Measurements from ENCODE around the gene YES1. TPM values are rescaled to one million over a fixed set of nuclear protein-coding genes. Genes with fewer than 3 reads are reported as not detected.
"Not testable (repeated sequence)": the region's sequence is repeated elsewhere in the genome, so short reads cannot be mapped to it uniquely, and the experiment has no call there.

The YES1 gene
- total and polyA plus RNA-seq, 8 donors, result 6.4 to 147 (median 36.6) TPM

DNA sequence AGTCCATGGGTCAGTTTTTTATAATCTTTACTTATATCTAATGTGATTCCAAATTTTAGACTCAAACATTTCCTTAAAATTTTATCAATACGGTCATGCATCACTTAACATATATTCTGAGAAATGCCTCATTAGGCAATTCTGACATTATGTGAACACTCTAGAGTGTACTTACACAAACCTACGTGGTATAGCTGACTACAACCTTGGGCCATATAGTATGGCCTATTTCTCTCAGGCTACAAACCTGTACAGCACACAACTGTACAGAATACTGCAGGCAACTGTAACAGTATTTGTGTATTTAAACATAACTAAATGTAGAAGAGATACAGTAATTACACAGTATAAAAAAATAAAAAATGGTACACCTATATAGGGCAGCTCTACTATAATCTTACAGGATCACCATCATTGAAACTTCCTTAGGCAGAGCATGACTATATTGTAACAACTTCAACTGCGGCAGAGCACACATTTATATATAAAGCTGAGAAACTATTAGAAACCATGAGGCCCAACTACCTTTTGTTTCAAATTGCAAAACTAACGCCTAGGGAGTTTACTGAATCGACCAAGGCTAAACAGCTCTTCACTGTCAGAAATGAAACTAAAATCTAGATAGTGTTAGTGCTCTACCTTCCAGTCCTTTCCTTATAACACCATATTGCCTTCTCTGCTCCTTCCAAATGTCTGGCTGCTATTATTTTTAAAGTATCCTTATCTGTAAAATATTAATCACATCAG, 6.9 kb downstream of the YES1 start:
- H3K4me1 ChIP-seq, result peaks cover 9 to 64% (median 33%) of the 10 kb centered on the region in 4 donors
- no peaks in the 10 kb centered on the region for H3K9me3 ChIP-seq
- intact Hi-C loops (cut with DNase I; ENCODE audit: low total_unique reads), result no loop called here
- no peak for DNase-seq
- TF ChIP-seq POLR2A (IDR thresholded peaks at IDR 0.05) (no peak), EP300 (IDR thresholded peaks at IDR 0.05) (no peak), POLR2AphosphoS5 (IDR thresholded peaks at IDR 0.05) (no peak)
- TF ChIP-seq, protein P1, sequence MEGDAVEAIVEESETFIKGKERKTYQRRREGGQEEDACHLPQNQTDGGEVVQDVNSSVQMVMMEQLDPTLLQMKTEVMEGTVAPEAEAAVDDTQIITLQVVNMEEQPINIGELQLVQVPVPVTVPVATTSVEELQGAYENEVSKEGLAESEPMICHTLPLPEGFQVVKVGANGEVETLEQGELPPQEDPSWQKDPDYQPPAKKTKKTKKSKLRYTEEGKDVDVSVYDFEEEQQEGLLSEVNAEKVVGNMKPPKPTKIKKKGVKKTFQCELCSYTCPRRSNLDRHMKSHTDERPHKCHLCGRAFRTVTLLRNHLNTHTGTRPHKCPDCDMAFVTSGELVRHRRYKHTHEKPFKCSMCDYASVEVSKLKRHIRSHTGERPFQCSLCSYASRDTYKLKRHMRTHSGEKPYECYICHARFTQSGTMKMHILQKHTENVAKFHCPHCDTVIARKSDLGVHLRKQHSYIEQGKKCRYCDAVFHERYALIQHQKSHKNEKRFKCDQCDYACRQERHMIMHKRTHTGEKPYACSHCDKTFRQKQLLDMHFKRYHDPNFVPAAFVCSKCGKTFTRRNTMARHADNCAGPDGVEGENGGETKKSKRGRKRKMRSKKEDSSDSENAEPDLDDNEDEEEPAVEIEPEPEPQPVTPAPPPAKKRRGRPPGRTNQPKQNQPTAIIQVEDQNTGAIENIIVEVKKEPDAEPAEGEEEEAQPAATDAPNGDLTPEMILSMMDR (IDR thresholded peaks at IDR 0.05), result no peak
- no peak overlapping the region for H3K4me3 ChIP-seq
- peak overlapping the region in 4 of 5 donors; percentile 0 to 68 (median 34) for H3K27ac ChIP-seq
- 33 to 49% (median 43%) methylated on average over 5 of the region's 5 CpGs for WGBS, 5 donors
- no peaks in the 10 kb centered on the region for H3K27me3 ChIP-seq
- H3K36me3 ChIP-seq, result no peaks in the 10 kb centered on the region

DNA sequence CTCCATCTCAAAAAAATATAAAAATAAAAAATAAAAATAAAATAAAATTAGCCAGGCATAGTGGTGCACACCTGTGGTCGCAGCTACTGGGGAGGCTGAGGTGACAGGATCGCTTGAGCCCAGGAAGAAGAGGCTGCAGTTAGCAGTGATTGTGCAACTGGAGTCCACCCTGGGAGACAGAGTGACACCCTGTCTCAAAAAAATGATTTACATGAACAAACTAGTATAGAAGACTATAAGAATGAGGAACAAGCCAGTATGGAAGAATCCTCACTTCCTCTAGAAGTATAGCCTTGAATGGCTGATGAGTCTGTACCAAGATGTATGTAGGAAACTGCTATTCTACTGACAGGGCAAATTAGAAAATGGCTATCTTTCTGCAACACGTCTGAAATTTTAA, 10.9 kb downstream of the YES1 start:
- TF ChIP-seq POLR2A (IDR thresholded peaks at IDR 0.05) (no peak), POLR2AphosphoS5 (IDR thresholded peaks at IDR 0.05) (no peak), EP300 (IDR thresholded peaks at IDR 0.05) (no peak)
- TF ChIP-seq, protein P1 (IDR thresholded peaks at IDR 0.05), result no peak
- no peak for DNase-seq
- intact Hi-C loops (cut with DNase I; ENCODE audit: low total_unique reads), result no loop called here
- no peaks in the 10 kb centered on the region for H3K27me3 ChIP-seq
- WGBS, 5 donors, result 71 to 84% (median 82%) methylated on average over 3 of the region's 3 CpGs
- peaks cover 8 to 48% (median 25%) of the 10 kb centered on the region in 4 donors for H3K4me1 ChIP-seq
- no peaks in the 10 kb centered on the region for H3K9me3 ChIP-seq
- H3K4me3 ChIP-seq, result no peak overlapping the region
- H3K36me3 ChIP-seq, result no peaks in the 10 kb centered on the region
- H3K27ac ChIP-seq, result no peak overlapping the region

DNA sequence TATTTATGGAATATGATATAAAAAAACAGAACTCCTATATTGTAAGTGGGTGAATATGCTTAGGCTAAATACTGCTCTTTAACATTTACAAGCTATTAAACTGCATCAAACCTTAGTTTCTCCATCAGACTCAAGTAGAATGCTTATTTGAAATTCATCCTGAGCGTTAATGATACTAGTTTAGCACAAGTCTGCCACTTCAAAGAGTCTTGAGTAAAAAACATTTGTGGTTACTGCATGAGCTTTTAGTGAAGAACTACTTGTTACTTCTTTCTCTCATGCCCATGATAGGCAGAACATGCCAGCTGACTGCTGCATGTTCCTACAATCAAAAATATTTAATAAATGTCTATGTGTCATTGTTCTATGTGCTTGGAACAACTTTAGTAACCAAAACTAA, 12.1 kb downstream of the YES1 start:
- intact Hi-C loops (cut with DNase I; ENCODE audit: low total_unique reads), result no loop called here

DNA sequence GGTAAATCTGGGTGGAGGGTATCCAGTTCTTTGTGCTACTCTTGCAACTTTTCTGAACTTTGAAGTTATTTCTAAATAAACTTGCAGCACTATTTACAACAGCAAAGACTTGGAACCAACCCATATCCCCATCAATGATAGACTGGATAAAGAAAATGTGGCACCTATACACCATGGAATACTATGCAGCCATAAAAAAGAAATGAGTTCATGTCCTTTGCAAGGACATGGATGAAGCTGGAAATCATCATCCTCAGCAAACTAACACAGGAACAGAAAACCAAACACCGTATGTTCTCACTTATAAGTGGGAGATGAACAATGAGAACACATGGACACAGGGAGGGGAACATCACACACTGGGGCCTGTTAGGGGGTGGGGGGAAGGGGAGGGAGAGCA, 16.7 kb downstream of the YES1 start:
- H3K9me3 ChIP-seq; H3K36me3 ChIP-seq; intact Hi-C loops (cut with DNase I; ENCODE audit: low total_unique reads); H3K27me3 ChIP-seq; H3K27ac ChIP-seq; H3K4me3 ChIP-seq; DNase-seq: not testable (repeated sequence)
- 90 to 100% (median 92%) methylated on average over 1 of the region's 1 CpG for WGBS, 5 donors
- H3K4me1 ChIP-seq, result peaks cover 0 to 37% (median 12%) of the 10 kb centered on the region in 4 donors

More for the DNA sequence above, 12.1 kb downstream of the YES1 start:
- no peaks in the 10 kb centered on the region for H3K9me3 ChIP-seq
- H3K27ac ChIP-seq, result no peak overlapping the region
- 84 to 98% (median 90%) methylated on average over 1 of the region's 1 CpG for WGBS, 5 donors
- TF ChIP-seq EP300 (IDR thresholded peaks at IDR 0.05) (no peak), POLR2AphosphoS5 (IDR thresholded peaks at IDR 0.05) (no peak), POLR2A (IDR thresholded peaks at IDR 0.05) (no peak)
- TF ChIP-seq, protein P1 (IDR thresholded peaks at IDR 0.05), result no peak
- H3K4me1 ChIP-seq, result peaks cover 4 to 38% (median 20%) of the 10 kb centered on the region in 4 donors
- no peak overlapping the region for H3K4me3 ChIP-seq
- no peaks in the 10 kb centered on the region for H3K27me3 ChIP-seq
- H3K36me3 ChIP-seq, result no peaks in the 10 kb centered on the region
- no peak for DNase-seq

DNA sequence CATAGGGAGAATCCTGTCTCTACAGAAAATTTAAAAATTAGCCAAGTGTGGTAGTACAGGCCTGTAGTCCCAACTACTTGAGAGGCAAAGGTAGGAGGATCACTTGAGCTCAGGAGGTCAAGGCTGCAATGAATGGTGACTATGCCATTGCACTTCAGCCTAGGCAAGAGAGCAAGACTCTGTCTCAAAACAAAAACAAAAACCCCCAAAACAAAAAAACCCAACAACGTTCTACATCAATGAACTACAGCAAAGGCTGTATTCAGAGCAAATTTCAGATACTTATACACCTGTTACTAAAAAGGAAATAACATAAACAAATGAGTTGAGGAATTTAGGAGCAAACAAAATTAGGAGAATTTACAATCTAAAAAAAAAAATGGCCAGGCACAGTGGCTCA, 22.6 kb downstream of the YES1 start:
- no peak for TF ChIP-seq POLR2AphosphoS5 (IDR thresholded peaks at IDR 0.05)
- TF ChIP-seq EP300 (IDR thresholded peaks at IDR 0.05), result no peak
- TF ChIP-seq, protein P1 (IDR thresholded peaks at IDR 0.05), result no peak
- no peak for TF ChIP-seq POLR2A (IDR thresholded peaks at IDR 0.05)
- intact Hi-C loops (cut with DNase I; ENCODE audit: low total_unique reads), result no loop called here
- no peak for DNase-seq
- H3K36me3 ChIP-seq, result no peaks in the 10 kb centered on the region
- H3K27me3 ChIP-seq, result no peaks in the 10 kb centered on the region
- H3K4me1 ChIP-seq, result peaks cover 5 to 37% (median 15%) of the 10 kb centered on the region in 4 donors
- H3K27ac ChIP-seq, result no peak overlapping the region
- no peak overlapping the region for H3K4me3 ChIP-seq
- H3K9me3 ChIP-seq, result peaks cover 0 to under 1% (median 0%) of the 10 kb centered on the region in 4 donors
- WGBS, 5 donors, result 81 to 100% (median 86%) methylated on average over 1 of the region's 1 CpG
